Measurements from ENCODE around the gene CTRB1. TPM values are rescaled to one million over a fixed set of nuclear protein-coding genes. Genes with fewer than 3 reads are reported as not detected.

Gene CTRB1
- total and polyA plus RNA-seq, 2 donors (not counting 3 experiments of a cell fraction or from before 2014, with no cell fraction given) = not detected

DNA sequence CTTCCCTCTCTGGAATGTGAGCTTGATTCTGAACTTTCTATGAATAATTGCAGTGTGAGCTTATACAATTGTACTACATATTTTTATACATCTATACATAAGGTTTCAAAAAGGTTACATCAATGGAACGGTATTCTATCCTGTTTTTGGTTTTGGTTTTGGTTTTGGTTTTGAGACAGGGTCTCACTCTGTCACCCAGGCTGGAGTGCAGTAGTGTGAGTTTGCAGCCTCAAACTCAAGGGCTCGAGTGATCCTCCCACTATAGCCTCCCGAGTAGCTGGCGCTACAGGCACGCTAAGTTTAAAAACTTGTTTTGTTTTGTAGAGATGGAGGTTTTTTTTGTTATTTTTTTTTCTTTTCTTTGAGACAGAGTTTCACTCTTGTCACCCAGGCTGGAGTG lies 1.1 kb downstream of the CTRB1 start:
- Histone ChIP-seq H3K4me1 (ENCODE audit: control insufficient read depth, extremely low read depth, insufficient read depth, low read length) (no peaks in the 10 kb centered on the region), H4K20me1 (replicated peaks; ENCODE audit: control insufficient read depth, extremely low read depth, insufficient read depth, low read length) (no peaks in the 10 kb centered on the region), H3K9ac (replicated peaks; ENCODE audit: extremely low read depth, insufficient read depth, low read length) (no peak overlapping the region), H2AFZ (ENCODE audit: low read depth, low read length) (no peak overlapping the region), H3K9me1 (replicated peaks; ENCODE audit: control insufficient read depth, extremely low read depth, insufficient read depth, low read length) (no peaks in the 10 kb centered on the region), H3K27ac (ENCODE audit: insufficient read depth, low read depth, low read length) (no peak overlapping the region), H3K4me2 (ENCODE audit: insufficient read depth, low read length) (no peak overlapping the region), H3K27me3 (ENCODE audit: control insufficient read depth in 2 of 2, insufficient read depth in 2 of 2, low read length in 2 of 2) (no peaks in the 10 kb centered on the region), H3K4me3 (replicated peaks in 1 of 3; ENCODE audit: insufficient read depth in 1 of 3, low read depth in 1 of 3, low read length in 3 of 3) (no peak overlapping the region), H3K79me2 (ENCODE audit: control insufficient read depth, insufficient read depth, low read length) (no peaks in the 10 kb centered on the region), H3K9me3 (replicated peaks; ENCODE audit: control insufficient read depth, insufficient read depth, low read length) (no peaks in the 10 kb centered on the region), H3K36me3 (ENCODE audit: control insufficient read depth in 2 of 2, extremely low read depth in 1 of 2, insufficient read depth in 2 of 2, low read length in 2 of 2) (no peaks in the 10 kb centered on the region)
- ChIA-PET CTCF (interaction anchor here (3.8 kb wide), 1 partner anchor 21 kb away, joined by 14 read pairs; no protein-coding TSS in a partner anchor), POLR2A (no interaction called here)
- BruUV-seq (replicated peaks) = no TSS peak
- DNase-seq (ENCODE audit: low read depth, low spot score) (no peak), FAIRE-seq (no peak)
- intact Hi-C loops (cut with micrococcal nuclease) (loop anchor here (2.0 kb wide), 1 partner anchor 21 kb away; no protein-coding TSS in a partner anchor), dilution Hi-C loops (cut with MboI; ENCODE audit: extremely low pct_ligation_motif_present, low sequenced_read_pairs) (no loop called here)
- TF ChIP-seq EZH2 (IDR thresholded peaks at IDR 0.05; ENCODE audit: borderline replicate concordance, low read depth, low read length, severe bottlenecking) (no peak), GATA2 (IDR thresholded peaks at IDR 0.05; ENCODE audit: insufficient read depth, insufficient read length, low read depth, low read length) (no peak), POLR2A (IDR thresholded peaks at IDR 0.05; ENCODE audit: low read depth, low read length) (no peak), POLR2AphosphoS5 (IDR thresholded peaks at IDR 0.05; ENCODE audit: insufficient read depth, low read depth, low read length) (no peak), FOS (IDR thresholded peaks at IDR 0.05; ENCODE audit: borderline replicate concordance, insufficient read depth, low read length) (no peak), JUN (IDR thresholded peaks at IDR 0.05; ENCODE audit: borderline replicate concordance, insufficient read depth, insufficient read length, low read depth) (no peak), MAX (IDR thresholded peaks at IDR 0.05; ENCODE audit: insufficient read depth, insufficient read length) (no peak), CTCF (IDR thresholded peaks at IDR 0.05; ENCODE audit: extremely low read depth in 1 of 2, insufficient read depth in 1 of 2, low read depth in 1 of 2, low read length in 2 of 2) (no peak), MYC (IDR thresholded peaks at IDR 0.05; ENCODE audit: low read depth, low read length) (no peak)

Data from endothelial cell of umbilical vein (primary cell).